GM12878 (cell line): ENCODE results near the gene ZNF627. TPM values are rescaled to one million over a fixed set of nuclear protein-coding genes. Genes with fewer than 3 reads are reported as not detected.
"Not testable (repeated sequence)": the region's sequence is repeated elsewhere in the genome, so short reads cannot be mapped to it uniquely, and the experiment has no call there.

Experiments used
- ATAC-seq: fragments of 200-7000 bp; cut with Tn5 transposase; 3 replicates; pipeline ENCODE4 v1.9.1; 2020; ENCODE audit warnings: mild to moderate bottlenecking, moderate library complexity
- BruUV-seq: library from RNA; stranded (reverse); fragments of 400-500 nt; replicated peaks from 2 replicates; lab custom pipeline; 2021; lab: Mats Ljungman, UMichigan
- CTCF ChIA-PET: fragments of 300-600 bp; sonication (Branson Sonifier 250); formaldehyde crosslinking; extraction: SDS; loops from one replicate; lab custom pipeline; 2021; ENCODE audit warnings: inconsistent platforms; lab: Yijun Ruan, JAX
- POLR2A ChIA-PET: fragments of 350-600 bp; formaldehyde crosslinking; extraction: SDS; loops from one replicate; lab custom pipeline; 2021; ENCODE audit warnings: inconsistent platforms; lab: Charles Lee
- RAD21 ChIA-PET: fragments of 300-600 bp; sonication (Branson Sonifier 250); formaldehyde crosslinking; loops from one replicate; lab custom pipeline; 2023; ENCODE audit warnings: antibody characterized with exemption; ENCODE audit not compliant: unreplicated experiment; lab: Charles Lee
- SMC1A ChIA-PET: fragments of 300-600 bp; sonication (Branson Sonifier 250); formaldehyde crosslinking; loops from one replicate; lab custom pipeline; 2023; ENCODE audit not compliant: unreplicated experiment, uncharacterized antibody; lab: Charles Lee
- DNase-seq: peaks from one replicate; pipeline ENCODE4 v3.0.0-alpha.2; 2011; ENCODE audit warnings: low read depth, low spot score
- FAIRE-seq: peaks from 3 replicates; lab custom pipeline; 2011; peaks lifted over from hg19 to GRCh38; lab: Jason Lieb, UNC
- H2AFZ ChIP-seq: 2 replicates; pipeline ENCODE4 v1.6.0; 2011; ENCODE audit warnings: low read depth, low read length, control low read depth; ENCODE audit not compliant: control insufficient read depth
- H3K27ac ChIP-seq: 2 replicates; pipeline ENCODE4 v1.5.1; 2011; ENCODE audit warnings: control low read depth; ENCODE audit not compliant: control insufficient read depth, insufficient read depth
- H3K27me3 ChIP-seq, 2 experiments: replicated peaks in 1 of 2; 2 replicates each; pipeline versions ENCODE4 v1.6.0 to v1.6.1; 2011; ENCODE audit warnings: low read length in 1 of 2; ENCODE audit not compliant: control insufficient read depth in 2 of 2, insufficient read depth in 2 of 2
- H3K36me3 ChIP-seq, 2 experiments: 2 replicates each; pipeline ENCODE4 v1.5.1; 2011; ENCODE audit warnings: low read length in 1 of 2; ENCODE audit not compliant: control insufficient read depth in 2 of 2, insufficient read depth in 2 of 2
- H3K4me1 ChIP-seq: 2 replicates; pipeline ENCODE4 v1.6.1; 2011; ENCODE audit warnings: mild to moderate bottlenecking, low read length, moderate library complexity, mixed read lengths; ENCODE audit not compliant: control insufficient read depth, insufficient read depth
- H3K4me2 ChIP-seq: 2 replicates; pipeline ENCODE4 v1.6.0; 2011; ENCODE audit warnings: control low read depth; ENCODE audit not compliant: control insufficient read depth, insufficient read depth
- H3K4me3 ChIP-seq: fragments of 200-600 bp; sonication (generic); 2 replicates; pipeline ENCODE4 v1.5.1; 2016
- H3K79me2 ChIP-seq: 2 replicates; pipeline ENCODE4 v1.6.0; 2011; ENCODE audit warnings: low read length; ENCODE audit not compliant: control insufficient read depth, insufficient read depth
- H3K9ac ChIP-seq: 2 replicates; pipeline ENCODE4 v1.8.0; 2011; ENCODE audit warnings: low read length, control low read depth, mixed read lengths; ENCODE audit not compliant: control insufficient read depth, insufficient read depth
- H3K9me3 ChIP-seq: replicated peaks from 3 replicates; pipeline ENCODE4 v1.5.1; 2011; ENCODE audit warnings: mild to moderate bottlenecking, low read length; ENCODE audit not compliant: control insufficient read depth, insufficient read depth
- H4K20me1 ChIP-seq: 2 replicates; pipeline ENCODE4 v1.6.0; 2011; ENCODE audit not compliant: control insufficient read depth, insufficient read depth
- BHLHE40 ChIP-seq, 2 experiments: fragments of 450-650 bp in 1 of 2; IDR thresholded peaks; 2 replicates each; pipeline ENCODE4 v1.6.1; 2011 to 2017; ENCODE audit warnings: low read depth in 2 of 2, borderline replicate concordance in 1 of 2, improper control_type of control experiment in 1 of 2, low read length in 1 of 2, mild to moderate bottlenecking in 1 of 2
- CHD1 ChIP-seq: IDR thresholded peaks from 2 replicates; pipeline ENCODE4 v1.6.1; 2012; ENCODE audit warnings: low read depth, low read length, improper control_type of control experiment
- DPF2 ChIP-seq: fragments of 450-650 bp; IDR thresholded peaks from 2 replicates; pipeline ENCODE4 v1.6.1; 2017; ENCODE audit warnings: mild to moderate bottlenecking
- E2F4 ChIP-seq: IDR thresholded peaks from 2 replicates; pipeline ENCODE4 v1.6.1; 2012; ENCODE audit warnings: low read depth, low read length, improper control_type of control experiment
- ELK1 ChIP-seq: IDR thresholded peaks from 2 replicates; pipeline ENCODE4 v1.6.1; 2012; ENCODE audit warnings: low read depth, low read length, improper control_type of control experiment
- KLF5 ChIP-seq: fragments of 450-650 bp; IDR thresholded peaks from 2 replicates; pipeline ENCODE4 v1.6.1; 2014; ENCODE audit warnings: mild to moderate bottlenecking; ENCODE audit not compliant: partially characterized antibody
- NR2F1 ChIP-seq: fragments of 450-650 bp; conservative IDR thresholded peaks from 2 replicates; pipeline ENCODE4 v1.6.1; 2017; ENCODE audit warnings: mild to moderate bottlenecking
- RUNX3 ChIP-seq: IDR thresholded peaks from 2 replicates; pipeline ENCODE4 v1.6.1; 2012; ENCODE audit warnings: low read length, inconsistent platforms
- SMC3 ChIP-seq: IDR thresholded peaks from 2 replicates; pipeline ENCODE4 v1.6.1; 2011; ENCODE audit warnings: low read length, improper control_type of control experiment, borderline replicate concordance
- ZNF24 ChIP-seq: fragments of 450-650 bp; IDR thresholded peaks from 2 replicates; pipeline ENCODE4 v1.6.1; 2017; ENCODE audit warnings: antibody characterized with exemption, mild to moderate bottlenecking
- WGBS: methylation state at CpG from one replicate; pipeline ENCODE4 v1.1.6; 2016; ENCODE audit warnings: low lambda C conversion rate; ENCODE audit not compliant: insufficient replicate concordance, insufficient coverage; ENCODE audit errors: missing lambda C conversion rate; 5-methylcytosine and 5-hydroxymethylcytosine counted together
- in situ Hi-C: fragments of 300-500 bp; cut with MboI; formaldehyde crosslinking; loops from 9 replicates; pipeline ENCODE4 v1.14.3; 2018; ENCODE audit warnings: mixed read lengths
- intact Hi-C: fragments of 100-400 bp; cut with micrococcal nuclease; formaldehyde crosslinking; loops from one replicate; pipeline ENCODE4 v1.14.2; 2022; ENCODE audit not compliant: unreplicated experiment
- polyA plus RNA-seq, 11 experiments: library from polyadenylated mRNA; depleted of rRNA in 4 of 11; unstranded in 6 of 11; stranded (reverse) in 5 of 11; fragments of >200 nt; fragmentation: Nextera tagmentation in 4 of 11; fragmentation: Illumina TruSeq in 1 of 11; extraction: Ambion mirVana in 4 of 11; extraction: Trizol in 1 of 11; gene quantifications; 1 replicate in 1 of 11; 2 replicates in 10 of 11; pipeline versions ENCODE4 v1.2.1 to v1.2.3, GENCODE V29; 2011 to 2016; ENCODE audit warnings: inconsistent platforms in 2 of 11, missing spikeins in 2 of 11, low read depth in 1 of 11
- total RNA-seq, 4 experiments: library from RNA; depleted of rRNA in 3 of 4; stranded (reverse); fragments of >200 nt in 3 of 4; fragmentation: Illumina TruSeq in 1 of 4; extraction: Trizol in 1 of 4; gene quantifications; 2 replicates each; pipeline versions ENCODE4 v1.2.1 to v1.2.3, GENCODE V29; 2013 to 2021

ZNF627 gene
- total and polyA plus RNA-seq, 10 of the 15 experiments (the other 5 are each of a cell fraction or from before 2014, with no cell fraction given), result 5.1 to 13.7 (median 10.2) TPM

GRCh38 chr19:11570039-11570462 lies 27.2 kb upstream of the ZNF627 start (continued):
- TF ChIP-seq KLF5 (no peak), DPF2 (peak; percentile 57; the same call in 1 of the 2 replicates), E2F4 (no peak), CHD1 (no peak), SMC3 (no peak), ZNF24 (0 out of 2 replicates have a peak, but pooled peaks have one; percentile 17), ELK1 (no peak), BHLHE40 (IDR thresholded peaks at IDR 0.05; ENCODE audit: borderline replicate concordance in 1 of 2, low read depth in 2 of 2, low read length in 1 of 2) (peak in 1 of 2 experiments; percentile 21; a peak in 1 of 4 replicates)

GRCh38 chr19:11573354-11573753 lies 23.9 kb upstream of the ZNF627 start:
- ATAC-seq, H3K36me3 ChIP-seq, intact Hi-C loops, H3K9ac ChIP-seq, H2AFZ ChIP-seq, H3K79me2 ChIP-seq, BruUV-seq, in situ Hi-C loops: not testable (repeated sequence)
- ChIA-PET POLR2A (interaction anchor here (1.0 to 2.0 kb wide), 4 partner anchors 9 to 25 kb away, joined by 3 to 7 read pairs (median 4); partner anchors contain the start of gene ELOF1), CTCF (interaction anchor here (0.6 to 1.8 kb wide), 5 partner anchors 11 to 1158 kb away, joined by 3 to 5 read pairs (median 4); no protein-coding TSS in a partner anchor), RAD21 (interaction anchor here (0.7 to 1.3 kb wide), 4 partner anchors 10 to 193 kb away, joined by 3 to 6 read pairs (median 4); no protein-coding TSS in a partner anchor)
- peaks cover 32% of the 10 kb centered on the region for H3K4me1 ChIP-seq
- 61% methylated on average over 6 of the region's 6 CpGs for WGBS
- 0 out of 2 replicates have a peak, but pooled peaks have one; percentile 26 for TF ChIP-seq NR2F1
- TF ChIP-seq RUNX3, result peak; percentile 32; the same call in 1 of the 2 replicates
- TF ChIP-seq, all 136 proteins: peak for 2; not testable (repeated sequence) for 134
- not testable (repeated sequence) for H3K9me3 ChIP-seq, FAIRE-seq, H3K27me3 ChIP-seq, H4K20me1 ChIP-seq, DNase-seq, H3K4me3 ChIP-seq, H3K27ac ChIP-seq, H3K4me2 ChIP-seq
- SMC1A ChIA-PET, result interaction anchor here (1.2 to 2.2 kb wide), 2 partner anchors 13 to 18 kb away, joined by 6 to 9 read pairs; no protein-coding TSS in a partner anchor
